H9 (cell line): ENCODE data around the gene MFSD2B. TPM values are rescaled to one million over a fixed set of nuclear protein-coding genes. Genes with fewer than 3 reads are reported as not detected.

Source experiments
- DNase-seq: peaks from one replicate; pipeline ENCODE4 v3.0.0-alpha.2; 2017
- H2AFZ ChIP-seq: one replicate; pipeline ENCODE4 v1.6.1; 2013; ENCODE audit warnings: mild to moderate bottlenecking, low read length, control low read depth, moderate library complexity
- H2AK5ac ChIP-seq: 2 replicates; pipeline ENCODE4 v1.6.1; 2013; ENCODE audit warnings: low read length, control low read depth, mixed read lengths; ENCODE audit not compliant: insufficient read length
- H2BK120ac ChIP-seq: one replicate; pipeline ENCODE4 v1.6.1; 2013; ENCODE audit warnings: low read depth, mild to moderate bottlenecking, low read length, control low read depth, inconsistent platforms; ENCODE audit not compliant: poor library complexity, severe bottlenecking
- H2BK12ac ChIP-seq: 2 replicates; pipeline ENCODE4 v1.6.1; 2013; ENCODE audit warnings: low read length, control low read depth, mixed read lengths, low read depth; ENCODE audit not compliant: insufficient read length
- H2BK15ac ChIP-seq: 2 replicates; pipeline ENCODE4 v1.6.1; 2013; ENCODE audit warnings: low read depth, low read length, control low read depth
- H2BK20ac ChIP-seq: one replicate; pipeline ENCODE4 v1.6.1; 2013; ENCODE audit warnings: low read depth, mild to moderate bottlenecking, low read length, control low read depth, inconsistent platforms; ENCODE audit not compliant: poor library complexity, severe bottlenecking
- H2BK5ac ChIP-seq: 2 replicates; pipeline ENCODE4 v1.6.1; 2013; ENCODE audit warnings: low read length, control low read depth, mixed read lengths; ENCODE audit not compliant: insufficient read length
- H3K14ac ChIP-seq: 2 replicates; pipeline ENCODE4 v1.6.1; 2013; ENCODE audit warnings: low read length, control low read depth; ENCODE audit not compliant: insufficient read depth
- H3K18ac ChIP-seq: 2 replicates; pipeline ENCODE4 v1.6.1; 2013; ENCODE audit warnings: low read depth, mild to moderate bottlenecking, mixed read lengths, low read length, control low read depth; ENCODE audit not compliant: insufficient read length
- H3K23ac ChIP-seq: 2 replicates; pipeline ENCODE4 v1.6.1; 2013; ENCODE audit warnings: low read length, control low read depth, mixed read lengths, low read depth; ENCODE audit not compliant: insufficient read length
- H3K23me2 ChIP-seq: 2 replicates; pipeline ENCODE4 v1.6.1; 2013; ENCODE audit warnings: low read depth, mild to moderate bottlenecking, mixed read lengths, low read length, control low read depth; ENCODE audit not compliant: insufficient read length, poor library complexity, severe bottlenecking
- H3K27ac ChIP-seq: 2 replicates; pipeline ENCODE4 v1.5.1; 2013; ENCODE audit warnings: low read length, control low read depth, mixed read lengths, low read depth; ENCODE audit not compliant: insufficient read length
- H3K27me3 ChIP-seq: 2 replicates; pipeline ENCODE4 v1.6.1; 2013; ENCODE audit warnings: low read length, control low read depth, inconsistent platforms; ENCODE audit not compliant: insufficient read depth
- H3K4ac ChIP-seq: 2 replicates; pipeline ENCODE4 v1.6.1; 2013; ENCODE audit warnings: low read depth, mild to moderate bottlenecking, control low read depth, inconsistent platforms, low read length, moderate library complexity
- H3K4me1 ChIP-seq: 2 replicates; pipeline ENCODE4 v1.6.1; 2013; ENCODE audit warnings: low read length, control low read depth, inconsistent platforms; ENCODE audit not compliant: insufficient read depth
- H3K4me2 ChIP-seq: 2 replicates; pipeline ENCODE4 v1.6.1; 2013; ENCODE audit warnings: low read length, control low read depth, mixed read lengths; ENCODE audit not compliant: insufficient read length, insufficient read depth
- H3K56ac ChIP-seq: 2 replicates; pipeline ENCODE4 v1.6.1; 2013; ENCODE audit warnings: low read depth, mild to moderate bottlenecking, mixed read lengths, low read length, control low read depth; ENCODE audit not compliant: insufficient read length
- H3K79me1 ChIP-seq: 2 replicates; pipeline ENCODE4 v1.6.1; 2013; ENCODE audit warnings: low read depth, mild to moderate bottlenecking, moderate library complexity, low read length, control low read depth, inconsistent platforms; ENCODE audit not compliant: insufficient read depth, poor library complexity, severe bottlenecking
- H3K79me2 ChIP-seq: 2 replicates; pipeline ENCODE4 v1.6.1; 2013; ENCODE audit warnings: low read length, control low read depth, inconsistent platforms; ENCODE audit not compliant: insufficient read depth
- H3K9ac ChIP-seq: 2 replicates; pipeline ENCODE4 v1.6.1; 2013; ENCODE audit warnings: low read length, control low read depth, mixed read lengths; ENCODE audit not compliant: insufficient read length; ENCODE audit errors: extremely low read depth
- H3K9me3 ChIP-seq: one replicate; pipeline ENCODE4 v1.6.1; 2013; ENCODE audit warnings: low read depth, low read length, inconsistent platforms; ENCODE audit not compliant: control insufficient read depth
- H3T11ph ChIP-seq: one replicate; pipeline ENCODE4 v1.6.1; 2013; ENCODE audit warnings: mild to moderate bottlenecking, low read length, control low read depth, inconsistent platforms
- H4K20me1 ChIP-seq: one replicate; pipeline ENCODE4 v1.6.1; 2013; ENCODE audit not compliant: control insufficient read depth, insufficient read length, insufficient read depth
- H4K5ac ChIP-seq: 2 replicates; pipeline ENCODE4 v1.6.1; 2013; ENCODE audit warnings: low read depth, mild to moderate bottlenecking, mixed read lengths, low read length, control low read depth; ENCODE audit not compliant: insufficient read length
- H4K8ac ChIP-seq: replicated peaks from 2 replicates; pipeline ENCODE4 v1.6.1; 2013; ENCODE audit warnings: low read length, control low read depth, mixed read lengths, low read depth; ENCODE audit not compliant: insufficient read length
- H4K91ac ChIP-seq: 2 replicates; pipeline ENCODE4 v1.6.1; 2013; ENCODE audit warnings: low read depth, mild to moderate bottlenecking, moderate library complexity, mixed read lengths, low read length, control low read depth; ENCODE audit not compliant: insufficient read length
- H3K27ac Mint-ChIP-seq, 3 experiments: 2 replicates in 2 of 3; 3 replicates in 1 of 3; pipeline ENCODE4 v1.8.0; 2020 to 2021; ENCODE audit warnings: mixed read lengths in 3 of 3, mild to moderate bottlenecking in 1 of 3, moderate library complexity in 1 of 3
- H3K27me3 Mint-ChIP-seq: 2 replicates; pipeline ENCODE4 v1.8.0; 2021; ENCODE audit warnings: low read depth, mild to moderate bottlenecking, moderate library complexity, mixed read lengths
- H3K36me3 Mint-ChIP-seq, 3 experiments: 2 replicates in 2 of 3; 3 replicates in 1 of 3; pipeline ENCODE4 v1.8.0; 2020 to 2021; ENCODE audit warnings: low read depth in 3 of 3, mixed read lengths in 3 of 3; ENCODE audit not compliant: insufficient read depth in 1 of 3
- H3K4me1 Mint-ChIP-seq, 2 experiments: 2 replicates each; pipeline ENCODE4 v1.8.0; 2020; ENCODE audit warnings: mixed read lengths in 2 of 2
- H3K4me3 Mint-ChIP-seq, 2 experiments: 2 replicates in 1 of 2; 3 replicates in 1 of 2; pipeline ENCODE4 v1.8.0; 2020 to 2021; ENCODE audit warnings: mild to moderate bottlenecking in 2 of 2, mixed read lengths in 2 of 2, moderate library complexity in 1 of 2
- H3K9me3 Mint-ChIP-seq, 2 experiments: 2 replicates in 1 of 2; 3 replicates in 1 of 2; pipeline ENCODE4 v1.8.0; 2020; ENCODE audit warnings: mild to moderate bottlenecking in 2 of 2, mixed read lengths in 2 of 2, moderate library complexity in 1 of 2
- WGBS: extraction: QIAGEN DNeasy Blood & Tissue Kit; methylation state at CpG from one replicate; pipeline ENCODE4 v1.1.7; 2013; ENCODE audit warnings: missing lambda C conversion rate, low lambda C conversion rate, mixed read lengths; ENCODE audit not compliant: insufficient read length; ENCODE audit errors: extremely low coverage; 5-methylcytosine and 5-hydroxymethylcytosine counted together
- total RNA-seq: library from RNA; stranded (reverse); gene quantifications from 2 replicates; pipeline ENCODE4 v1.2.1, GENCODE V29; 2021
- TF ChIP-seq, protein P1 (sequence below): fragments of 200-600 bp; sonication (generic); conservative IDR thresholded peaks from 3 replicates; pipeline ENCODE4 v1.8.0; 2021; ENCODE audit warnings: antibody characterized with exemption, mild to moderate bottlenecking

Gene MFSD2B
- total RNA-seq, 1 experiment from 2014 or later = 1.3 TPM

- Histone ChIP-seq H2BK20ac (no peak overlapping the region), H4K5ac (no peak overlapping the region), H3T11ph (no peak overlapping the region), H3K56ac (no peak overlapping the region), H3K27ac (no peak overlapping the region), H4K20me1 (no peaks in the 10 kb centered on the region), H3K14ac (no peak overlapping the region), H2BK120ac (no peak overlapping the region), H2BK15ac (no peak overlapping the region), H3K9ac (no peak overlapping the region), H3K4me1 (no peaks in the 10 kb centered on the region), H4K91ac (no peak overlapping the region), H3K23me2 (no peaks in the 10 kb centered on the region), H2AFZ (no peak overlapping the region), H3K4me2 (no peak overlapping the region), H2BK5ac (no peak overlapping the region), H2AK5ac (no peak overlapping the region), H3K23ac (no peak overlapping the region), H3K18ac (no peak overlapping the region), H3K79me2 (no peaks in the 10 kb centered on the region), H4K8ac (no peak overlapping the region), H2BK12ac (no peak overlapping the region), H3K27me3 (no peaks in the 10 kb centered on the region), H3K9me3 (no peaks in the 10 kb centered on the region), H3K79me1 (no peaks in the 10 kb centered on the region), H3K4ac (no peak overlapping the region)
- peaks cover 0 to 2% of the 10 kb centered on the region in 2 experiments; a peak in 1 of 5 replicates for H3K9me3 Mint-ChIP-seq
- H3K36me3 Mint-ChIP-seq = peaks cover 19 to 43% (median 32%) of the 10 kb centered on the region in 3 experiments
- H3K27me3 Mint-ChIP-seq = no peaks in the 10 kb centered on the region
- no peak overlapping the region for H3K27ac Mint-ChIP-seq
- TF ChIP-seq, protein P1, sequence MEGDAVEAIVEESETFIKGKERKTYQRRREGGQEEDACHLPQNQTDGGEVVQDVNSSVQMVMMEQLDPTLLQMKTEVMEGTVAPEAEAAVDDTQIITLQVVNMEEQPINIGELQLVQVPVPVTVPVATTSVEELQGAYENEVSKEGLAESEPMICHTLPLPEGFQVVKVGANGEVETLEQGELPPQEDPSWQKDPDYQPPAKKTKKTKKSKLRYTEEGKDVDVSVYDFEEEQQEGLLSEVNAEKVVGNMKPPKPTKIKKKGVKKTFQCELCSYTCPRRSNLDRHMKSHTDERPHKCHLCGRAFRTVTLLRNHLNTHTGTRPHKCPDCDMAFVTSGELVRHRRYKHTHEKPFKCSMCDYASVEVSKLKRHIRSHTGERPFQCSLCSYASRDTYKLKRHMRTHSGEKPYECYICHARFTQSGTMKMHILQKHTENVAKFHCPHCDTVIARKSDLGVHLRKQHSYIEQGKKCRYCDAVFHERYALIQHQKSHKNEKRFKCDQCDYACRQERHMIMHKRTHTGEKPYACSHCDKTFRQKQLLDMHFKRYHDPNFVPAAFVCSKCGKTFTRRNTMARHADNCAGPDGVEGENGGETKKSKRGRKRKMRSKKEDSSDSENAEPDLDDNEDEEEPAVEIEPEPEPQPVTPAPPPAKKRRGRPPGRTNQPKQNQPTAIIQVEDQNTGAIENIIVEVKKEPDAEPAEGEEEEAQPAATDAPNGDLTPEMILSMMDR = no peak
- WGBS = no CpG with 5 or more reads among the region's 8 CpGs
- DNase-seq = no peak
- no peak overlapping the region for H3K4me3 Mint-ChIP-seq
- H3K4me1 Mint-ChIP-seq = no peaks in the 10 kb centered on the region
Measured at GRCh38 chr2:23976883-23977282, 33.0 kb upstream of the MFSD2B start.
